Nephron (organoid): ENCODE measurements around the gene SH3TC1.

Source experiments
- H3K27ac Mint-ChIP-seq, 3 experiments: 2 replicates each; pipeline ENCODE4 v1.8.0; 2020; ENCODE audit warnings: mixed read lengths in 3 of 3, mild to moderate bottlenecking in 2 of 3, moderate library complexity in 1 of 3
- H3K27me3 Mint-ChIP-seq: 2 replicates; pipeline ENCODE4 v1.8.0; 2021; ENCODE audit warnings: low read depth, mild to moderate bottlenecking, moderate library complexity, mixed read lengths
- H3K36me3 Mint-ChIP-seq: 2 replicates; pipeline ENCODE4 v1.8.0; 2020; ENCODE audit warnings: low read depth, mixed read lengths
- H3K4me1 Mint-ChIP-seq: 2 replicates; pipeline ENCODE4 v1.8.0; 2020; ENCODE audit warnings: mixed read lengths
- H3K4me3 Mint-ChIP-seq, 3 experiments: 2 replicates each; pipeline ENCODE4 v1.8.0; 2020; ENCODE audit warnings: mild to moderate bottlenecking in 3 of 3, mixed read lengths in 3 of 3, moderate library complexity in 2 of 3
- H3K9me3 Mint-ChIP-seq: 2 replicates; pipeline ENCODE4 v1.8.0; 2020; ENCODE audit warnings: mixed read lengths
- CTCF ChIP-seq, 3 experiments: fragments of 200-600 bp; sonication (generic); IDR thresholded peaks; one replicate each; pipeline ENCODE4 v1.5.0; 2021; ENCODE audit warnings: antibody characterized with exemption in 3 of 3; ENCODE audit not compliant: unreplicated experiment in 3 of 3

Gene SH3TC1

GRCh38 chr4:8251110-8251883 is 52.2 kb downstream of the SH3TC1 start:
- H3K4me3 Mint-ChIP-seq, result no peak overlapping the region
- H3K9me3 Mint-ChIP-seq, result no peaks in the 10 kb centered on the region
- no peak for TF ChIP-seq CTCF (IDR thresholded peaks at IDR 0.05; ENCODE audit: unreplicated experiment in 3 of 3)
- H3K4me1 Mint-ChIP-seq, result peaks cover 10% of the 10 kb centered on the region
- peaks cover 12% of the 10 kb centered on the region for H3K27me3 Mint-ChIP-seq
- H3K36me3 Mint-ChIP-seq, result no peaks in the 10 kb centered on the region
- no peak overlapping the region for H3K27ac Mint-ChIP-seq

- TF ChIP-seq CTCF (IDR thresholded peaks at IDR 0.05; ENCODE audit: unreplicated experiment in 3 of 3), result no peak
- H3K27ac Mint-ChIP-seq, result no peak overlapping the region
Observed at GRCh38 chr4:8252301-8253173, 53.4 kb downstream of the SH3TC1 start.

GRCh38 chr4:8254076-8254475 is 55.0 kb downstream of the SH3TC1 start:
- Mint-ChIP-seq H3K36me3 (no peaks in the 10 kb centered on the region), H3K9me3 (no peaks in the 10 kb centered on the region), H3K4me1 (peaks cover 13% of the 10 kb centered on the region), H3K27ac (no peak overlapping the region), H3K4me3 (no peak overlapping the region), H3K27me3 (peaks cover 12% of the 10 kb centered on the region)
- TF ChIP-seq CTCF (IDR thresholded peaks at IDR 0.05; ENCODE audit: unreplicated experiment in 3 of 3), result no peak

More at GRCh38 chr4:8252301-8253173, 53.4 kb downstream of the SH3TC1 start:
- peaks cover 12% of the 10 kb centered on the region for H3K27me3 Mint-ChIP-seq
- H3K36me3 Mint-ChIP-seq, result no peaks in the 10 kb centered on the region
- H3K9me3 Mint-ChIP-seq, result no peaks in the 10 kb centered on the region
- peaks cover 11% of the 10 kb centered on the region for H3K4me1 Mint-ChIP-seq
- H3K4me3 Mint-ChIP-seq, result no peak overlapping the region

- Mint-ChIP-seq H3K27me3 (peaks cover 12% of the 10 kb centered on the region), H3K9me3 (no peaks in the 10 kb centered on the region), H3K4me1 (peaks cover 22% of the 10 kb centered on the region), H3K4me3 (no peak overlapping the region), H3K27ac (peak overlapping the region in 1 of 3 experiments; percentile 51), H3K36me3 (no peaks in the 10 kb centered on the region)
- no peak for TF ChIP-seq CTCF (IDR thresholded peaks at IDR 0.05; ENCODE audit: unreplicated experiment in 3 of 3)
Observed at GRCh38 chr4:8255698-8256441, 56.8 kb downstream of the SH3TC1 start.

- no peak for TF ChIP-seq CTCF (IDR thresholded peaks at IDR 0.05; ENCODE audit: unreplicated experiment in 3 of 3)
Observed at GRCh38 chr4:8257854-8258253, 58.8 kb downstream of the SH3TC1 start.

More at GRCh38 chr4:8257854-8258253, 58.8 kb downstream of the SH3TC1 start:
- Mint-ChIP-seq H3K4me1 (peaks cover 29% of the 10 kb centered on the region), H3K27ac (no peak overlapping the region), H3K36me3 (no peaks in the 10 kb centered on the region), H3K9me3 (no peaks in the 10 kb centered on the region), H3K4me3 (no peak overlapping the region), H3K27me3 (peaks cover 8% of the 10 kb centered on the region)
